ENCODE data around the gene SNUPN.

DNA sequence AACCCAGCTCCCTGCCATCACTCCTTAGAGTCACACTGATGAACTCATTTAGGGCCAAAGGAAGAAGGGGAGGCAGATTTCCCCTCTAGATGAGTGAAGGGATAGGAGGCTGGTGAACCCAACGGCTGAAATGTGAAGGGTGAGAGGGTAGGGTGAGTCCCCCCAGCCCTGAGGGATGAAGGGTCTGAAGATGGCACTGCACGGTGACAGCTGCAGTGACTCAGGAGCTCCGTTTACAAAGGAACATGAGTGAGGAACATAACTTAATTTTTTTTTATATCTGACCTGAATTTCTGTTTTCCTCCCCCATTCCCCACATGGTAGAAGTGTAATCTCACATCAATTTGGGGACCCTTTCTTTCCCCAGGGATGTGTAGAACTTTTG is 36.2 kb upstream of the SNUPN start:
- TF ChIP-seq, protein P1, sequence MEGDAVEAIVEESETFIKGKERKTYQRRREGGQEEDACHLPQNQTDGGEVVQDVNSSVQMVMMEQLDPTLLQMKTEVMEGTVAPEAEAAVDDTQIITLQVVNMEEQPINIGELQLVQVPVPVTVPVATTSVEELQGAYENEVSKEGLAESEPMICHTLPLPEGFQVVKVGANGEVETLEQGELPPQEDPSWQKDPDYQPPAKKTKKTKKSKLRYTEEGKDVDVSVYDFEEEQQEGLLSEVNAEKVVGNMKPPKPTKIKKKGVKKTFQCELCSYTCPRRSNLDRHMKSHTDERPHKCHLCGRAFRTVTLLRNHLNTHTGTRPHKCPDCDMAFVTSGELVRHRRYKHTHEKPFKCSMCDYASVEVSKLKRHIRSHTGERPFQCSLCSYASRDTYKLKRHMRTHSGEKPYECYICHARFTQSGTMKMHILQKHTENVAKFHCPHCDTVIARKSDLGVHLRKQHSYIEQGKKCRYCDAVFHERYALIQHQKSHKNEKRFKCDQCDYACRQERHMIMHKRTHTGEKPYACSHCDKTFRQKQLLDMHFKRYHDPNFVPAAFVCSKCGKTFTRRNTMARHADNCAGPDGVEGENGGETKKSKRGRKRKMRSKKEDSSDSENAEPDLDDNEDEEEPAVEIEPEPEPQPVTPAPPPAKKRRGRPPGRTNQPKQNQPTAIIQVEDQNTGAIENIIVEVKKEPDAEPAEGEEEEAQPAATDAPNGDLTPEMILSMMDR (IDR thresholded peaks at IDR 0.05), result no peak
- TF ChIP-seq POLR2A (IDR thresholded peaks at IDR 0.05), result no peak
